SU-DHL-6 (cell line): Measurements from ENCODE around the gene TMEM208.

Experiments used
- H2AFZ ChIP-seq: fragments of 200-600 bp; sonication (generic); 2 replicates; pipeline ENCODE4 v1.6.1; 2014; ENCODE audit warnings: low read depth, mild to moderate bottlenecking, moderate library complexity, mixed read lengths, antibody characterized with exemption, low read length; ENCODE audit not compliant: severe bottlenecking
- H3F3A ChIP-seq: fragments of 200-600 bp; shearing (Covaris generic); 2 replicates; pipeline ENCODE4 v1.6.0; 2016; ENCODE audit warnings: antibody characterized with exemption, mild to moderate bottlenecking; ENCODE audit not compliant: insufficient read depth
- H3K27ac ChIP-seq: fragments of 200-600 bp; sonication (generic); 2 replicates; pipeline ENCODE4 v1.5.1; 2016; ENCODE audit warnings: low read depth, mild to moderate bottlenecking, low read length, moderate library complexity, mixed read lengths
- H3K27me3 ChIP-seq: fragments of 200-600 bp; sonication (generic), shearing (Covaris generic); 2 replicates; pipeline ENCODE4 v1.6.0; 2014; ENCODE audit warnings: mild to moderate bottlenecking, low read length
- H3K36me3 ChIP-seq: fragments of 200-600 bp; sonication (generic); 2 replicates; pipeline ENCODE4 v1.6.1; 2014; ENCODE audit warnings: mild to moderate bottlenecking, low read length, mixed read lengths
- H3K4me2 ChIP-seq: fragments of 300-600, 200-600 bp; shearing (Covaris generic), sonication (generic); 2 replicates; pipeline ENCODE4 v1.6.0; 2014; ENCODE audit warnings: low read length, low read depth, mild to moderate bottlenecking; ENCODE audit not compliant: poor library complexity, severe bottlenecking
- H3K4me3 ChIP-seq: fragments of 200-600 bp; sonication (generic); 2 replicates; pipeline ENCODE4 v1.5.1; 2014; ENCODE audit warnings: antibody characterized with exemption, low read length, mild to moderate bottlenecking, mixed read lengths; ENCODE audit not compliant: insufficient read depth, poor library complexity, severe bottlenecking
- H3K79me2 ChIP-seq: fragments of 200-600 bp; sonication (generic); 2 replicates; pipeline ENCODE4 v1.6.1; 2014; ENCODE audit warnings: mild to moderate bottlenecking, low read length, moderate library complexity; ENCODE audit not compliant: insufficient read depth
- H3K9ac ChIP-seq: fragments of 200-600 bp; sonication (generic); 2 replicates; pipeline ENCODE4 v1.7.0; 2014; ENCODE audit warnings: mild to moderate bottlenecking, low read length
- H3K9me2 ChIP-seq: fragments of 200-600 bp; sonication (generic); replicated peaks from 2 replicates; pipeline ENCODE4 v1.6.1; 2014; ENCODE audit warnings: low read length; ENCODE audit not compliant: insufficient read depth
- H3K9me3 ChIP-seq: fragments of 200-600 bp; sonication (generic); 2 replicates; pipeline ENCODE4 v1.6.1; 2014; ENCODE audit warnings: low read length, mixed read lengths; ENCODE audit not compliant: insufficient read depth
- H4K20me1 ChIP-seq: fragments of 200-600 bp; sonication (generic); 2 replicates; pipeline ENCODE4 v1.6.1; 2014; ENCODE audit warnings: low read depth, mild to moderate bottlenecking, antibody characterized with exemption, low read length, moderate library complexity, mixed read lengths
- CTCF ChIP-seq: fragments of 200-600 bp; sonication (generic); IDR thresholded peaks from one replicate; pipeline ENCODE4 v1.5.1; 2017; ENCODE audit warnings: antibody characterized with exemption, mild to moderate bottlenecking, low read length, moderate library complexity; ENCODE audit not compliant: insufficient read depth, poor library complexity, severe bottlenecking
- EZH2phosphoT487 ChIP-seq: fragments of 200-600 bp; sonication (generic), shearing (Covaris generic); conservative IDR thresholded peaks from 2 replicates; pipeline ENCODE4 v1.6.1; 2018; ENCODE audit warnings: mild to moderate bottlenecking, antibody characterized with exemption, low read length, moderate library complexity, mixed read lengths

The TMEM208 gene

GRCh38 chr16:67240506-67240905 lies 13.6 kb downstream of the TMEM208 start:
- no peak overlapping the region for H3K4me2 ChIP-seq
- H3K27me3 ChIP-seq = no peaks in the 10 kb centered on the region
- H3K36me3 ChIP-seq = no peaks in the 10 kb centered on the region
- H3K9me3 ChIP-seq = no peaks in the 10 kb centered on the region
- TF ChIP-seq CTCF (no peak), EZH2phosphoT487 (no peak)
- H2AFZ ChIP-seq = no peak overlapping the region
- no peaks in the 10 kb centered on the region; the same call in 1 of the 2 replicates for H4K20me1 ChIP-seq
- no peaks in the 10 kb centered on the region for H3K79me2 ChIP-seq
- no peaks in the 10 kb centered on the region for H3K9me2 ChIP-seq
- no peak overlapping the region for H3K4me3 ChIP-seq
- no peaks in the 10 kb centered on the region for H3F3A ChIP-seq
- no peak overlapping the region for H3K9ac ChIP-seq
- no peak overlapping the region for H3K27ac ChIP-seq

- no peaks in the 10 kb centered on the region for H3K9me3 ChIP-seq
- H2AFZ ChIP-seq = no peak overlapping the region
- H3K4me3 ChIP-seq = no peak overlapping the region
- no peaks in the 10 kb centered on the region; the same call in 1 of the 2 replicates for H4K20me1 ChIP-seq
- H3K9me2 ChIP-seq = no peaks in the 10 kb centered on the region
- H3K9ac ChIP-seq = no peak overlapping the region
- no peaks in the 10 kb centered on the region for H3K27me3 ChIP-seq
- no peak overlapping the region for H3K27ac ChIP-seq
- H3K4me2 ChIP-seq = no peak overlapping the region
- TF ChIP-seq EZH2phosphoT487 (no peak), CTCF (no peak)
- H3K36me3 ChIP-seq = no peaks in the 10 kb centered on the region
- H3F3A ChIP-seq = no peaks in the 10 kb centered on the region
- no peaks in the 10 kb centered on the region for H3K79me2 ChIP-seq
Measured at GRCh38 chr16:67241008-67241900, 14.3 kb downstream of the TMEM208 start.

DNA sequence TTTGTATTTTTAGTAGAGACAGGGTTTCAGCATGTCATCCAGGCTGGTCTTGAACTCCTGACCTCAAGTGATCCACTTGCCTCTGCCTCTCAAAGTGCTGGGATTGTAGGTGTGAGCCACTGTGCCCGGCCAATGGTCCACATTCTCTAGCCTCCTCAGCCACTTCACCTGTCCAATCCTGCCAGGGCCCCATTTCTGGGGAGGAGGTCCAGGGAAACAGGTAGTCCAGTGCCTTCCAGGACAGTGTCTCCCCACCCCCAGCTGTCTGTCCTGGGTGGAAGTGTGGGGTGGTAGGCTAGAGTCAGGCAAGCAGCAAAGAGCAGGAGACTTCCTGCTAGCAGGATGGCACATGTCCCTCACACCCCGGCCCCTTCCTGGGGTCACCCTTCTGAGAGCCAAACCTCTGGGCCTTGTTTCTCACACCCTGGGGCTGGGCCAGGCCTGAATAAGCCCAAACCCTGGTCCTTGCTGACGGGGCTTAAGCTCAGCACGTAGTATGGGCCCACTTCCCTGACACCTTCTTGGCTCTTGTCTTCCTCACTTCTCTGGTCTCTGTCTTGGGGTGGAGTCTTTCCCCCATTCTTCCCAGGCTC lies 15.3 kb downstream of the TMEM208 start:
- Histone ChIP-seq H3K9ac (no peak overlapping the region), H3F3A (no peaks in the 10 kb centered on the region), H3K27ac (no peak overlapping the region), H3K4me2 (no peak overlapping the region), H3K4me3 (no peak overlapping the region), H3K9me3 (no peaks in the 10 kb centered on the region), H2AFZ (no peak overlapping the region), H3K9me2 (no peaks in the 10 kb centered on the region), H3K27me3 (no peaks in the 10 kb centered on the region), H4K20me1 (no peaks in the 10 kb centered on the region; the same call in 1 of the 2 replicates), H3K36me3 (no peaks in the 10 kb centered on the region), H3K79me2 (no peaks in the 10 kb centered on the region)
- TF ChIP-seq CTCF = no peak
